Glomerular visceral epithelial cell (primary cell): ENCODE results near the gene ATP1B1.

Experiments used
- DNase-seq: peaks from one replicate; pipeline ENCODE4 v3.0.0-alpha.2; 2016; ENCODE audit errors: extremely low spot score

Gene ATP1B1

DNA sequence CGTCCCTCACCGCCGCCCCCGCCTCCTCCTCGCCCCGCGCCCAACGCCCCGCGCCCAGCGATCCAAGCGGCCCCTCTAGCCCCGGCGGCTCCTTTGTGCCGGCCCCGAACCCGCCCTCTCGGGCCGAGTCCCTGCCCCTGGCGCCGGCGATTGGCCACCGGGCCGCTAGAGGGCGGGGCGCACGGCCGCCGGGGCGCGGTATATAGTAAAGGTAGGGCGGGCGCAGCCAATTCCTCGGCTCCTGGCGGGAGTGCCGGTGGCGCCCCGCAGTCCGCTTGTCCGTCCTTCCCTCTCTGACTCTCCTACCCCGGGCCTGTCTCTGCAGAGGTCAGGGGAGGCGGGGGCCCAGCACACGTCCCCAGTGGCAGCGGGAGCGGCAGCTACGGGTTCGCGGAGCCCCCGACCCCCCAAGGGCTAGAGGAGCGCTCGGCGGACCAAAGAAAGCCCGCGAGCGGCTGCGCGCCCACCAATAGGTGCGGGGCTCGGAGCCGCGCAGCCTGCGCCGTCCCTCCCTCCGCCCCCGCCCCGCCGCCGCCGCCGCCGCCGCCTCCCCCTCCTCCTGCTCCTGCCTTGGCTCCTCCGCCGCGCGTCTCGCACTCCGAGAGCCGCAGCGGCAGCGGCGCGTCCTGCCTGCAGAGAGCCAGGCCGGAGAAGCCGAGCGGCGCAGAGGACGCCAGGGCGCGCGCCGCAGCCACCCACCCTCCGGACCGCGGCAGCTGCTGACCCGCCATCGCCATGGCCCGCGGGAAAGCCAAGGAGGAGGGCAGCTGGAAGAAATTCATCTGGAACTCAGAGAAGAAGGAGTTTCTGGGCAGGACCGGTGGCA, at the start of gene ATP1B1:
Gene ATP1B1 (plus strand): TSS at position 596 of the 826 bp plus-strand sequence. CDS start 140 bp downstream, at position 736.
- DNase-seq: peak; percentile 94

DNA sequence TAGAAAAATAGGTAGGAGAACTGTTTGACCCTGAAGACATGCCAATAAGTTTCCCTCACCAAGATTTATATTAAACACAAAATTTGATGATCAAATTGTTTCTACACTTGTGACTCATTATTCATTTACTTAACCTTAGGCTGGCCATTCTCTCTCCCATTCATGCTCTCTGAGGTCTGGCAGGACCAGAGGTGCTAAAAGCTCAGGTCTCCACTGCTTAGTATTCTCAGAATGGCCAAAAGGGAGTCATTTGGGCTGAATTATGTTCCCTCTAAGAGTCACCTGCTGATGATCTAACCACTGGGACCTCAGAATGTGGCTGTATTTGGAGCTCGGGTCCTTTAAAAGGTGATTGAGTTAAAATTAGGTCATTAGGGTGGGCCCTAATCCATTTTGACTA, 47.1 kb upstream of the ATP1B1 start:
- DNase-seq: no peak

DNA sequence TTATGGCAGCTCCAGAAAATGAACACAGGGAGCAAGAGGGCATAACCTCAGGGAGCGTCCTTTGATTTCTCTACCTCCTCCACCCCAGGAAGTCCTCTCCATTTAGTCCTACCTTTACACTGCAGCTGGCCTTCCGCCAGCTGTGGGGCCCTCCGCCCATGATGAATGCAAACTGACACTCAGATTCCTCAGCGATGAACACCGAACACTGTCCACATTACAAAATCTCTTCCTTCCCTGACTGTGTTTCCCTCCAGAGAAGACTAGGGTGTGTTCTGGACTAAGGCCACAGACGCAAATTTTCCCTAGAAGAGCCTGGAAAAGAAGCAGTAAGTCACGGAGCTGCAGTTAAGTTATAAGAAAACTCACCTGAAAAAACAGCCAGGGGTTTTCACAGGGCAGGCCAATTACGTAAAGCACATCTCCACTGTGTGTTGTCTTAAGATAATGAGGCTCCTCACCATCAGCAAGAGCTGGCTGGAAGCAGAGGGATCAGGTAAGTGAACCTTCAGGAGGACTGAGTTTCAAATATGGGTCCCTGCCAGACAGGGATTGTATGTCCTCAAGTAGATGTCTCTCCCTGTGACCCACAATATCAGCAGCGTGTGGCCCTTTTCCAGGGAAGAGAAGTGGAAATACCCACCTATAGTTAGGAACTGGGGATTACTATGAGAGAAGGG, 46.3 kb upstream of the ATP1B1 start:
- DNase-seq: peak; percentile 68

DNA sequence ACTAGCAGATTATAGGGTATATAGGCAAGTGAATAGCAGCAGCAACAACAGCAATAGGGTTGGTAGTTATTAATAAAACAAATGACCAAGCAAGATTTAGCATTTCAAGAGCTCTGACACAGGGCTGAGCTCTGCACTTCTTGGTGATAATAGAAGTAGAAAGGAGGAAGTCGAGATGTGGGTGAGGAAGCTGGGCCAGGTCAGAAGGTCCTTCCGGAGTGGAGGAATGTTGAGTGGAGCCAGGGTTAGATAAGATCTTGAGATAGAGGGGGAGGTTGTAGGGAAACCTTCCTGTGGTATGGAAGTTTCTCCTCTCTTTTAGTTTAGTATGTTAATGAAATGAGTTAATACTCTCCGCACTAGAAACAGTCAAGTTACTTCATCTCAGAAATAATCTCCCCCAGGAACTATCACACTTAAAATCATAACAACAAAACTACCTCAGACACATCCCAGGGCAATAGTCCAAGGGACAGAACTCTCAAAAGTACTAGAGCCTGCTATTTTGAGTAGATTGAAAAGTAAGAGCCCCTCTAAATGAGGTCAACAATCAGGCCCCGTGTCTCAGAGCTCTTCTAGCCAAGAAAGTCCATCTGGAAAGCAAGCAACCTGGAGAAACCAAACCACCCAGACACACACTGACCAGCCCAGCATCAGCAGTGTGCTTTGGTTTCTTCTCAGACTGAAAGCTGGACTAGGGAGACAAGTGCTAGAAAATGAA, 45.4 kb upstream of the ATP1B1 start:
- DNase-seq: no peak

DNA sequence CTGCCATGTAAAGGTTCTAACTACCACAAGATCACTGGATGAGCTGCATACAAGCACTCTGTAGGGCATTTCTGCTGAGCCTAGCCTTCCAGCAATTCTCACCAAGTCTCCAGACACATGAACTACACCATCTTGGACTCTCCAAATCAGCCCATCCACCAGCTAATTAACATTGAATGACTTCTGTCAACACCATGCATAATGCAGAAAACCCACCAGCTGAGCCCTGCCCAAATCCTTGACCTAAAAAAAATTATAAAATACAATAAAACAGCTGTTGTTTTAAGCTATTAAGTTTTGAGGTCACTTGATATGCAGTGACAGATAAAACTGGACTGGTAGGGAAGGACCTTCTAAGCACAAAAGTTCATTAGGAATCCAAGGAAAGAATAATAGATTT, 44.3 kb upstream of the ATP1B1 start:
- no peak for DNase-seq

DNA sequence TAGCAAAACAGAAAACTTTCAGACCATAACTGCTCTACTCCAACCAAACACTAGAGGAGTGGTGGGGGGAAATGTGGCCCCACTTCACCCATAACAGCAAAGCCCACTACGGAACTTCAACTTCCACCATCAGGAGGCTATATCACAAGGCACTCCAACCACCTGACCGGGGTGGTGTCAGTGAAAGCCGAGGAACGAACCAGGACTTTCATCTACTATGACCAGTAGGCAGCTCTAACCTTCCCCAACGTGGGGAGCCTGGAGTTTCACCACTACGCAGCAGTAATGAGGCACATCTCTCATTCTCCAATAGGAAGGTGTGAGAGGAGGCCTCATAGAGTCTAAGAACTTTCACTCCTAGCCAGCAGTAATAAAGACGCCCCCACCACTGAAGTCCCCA, 42.4 kb upstream of the ATP1B1 start:
- no peak for DNase-seq

DNA sequence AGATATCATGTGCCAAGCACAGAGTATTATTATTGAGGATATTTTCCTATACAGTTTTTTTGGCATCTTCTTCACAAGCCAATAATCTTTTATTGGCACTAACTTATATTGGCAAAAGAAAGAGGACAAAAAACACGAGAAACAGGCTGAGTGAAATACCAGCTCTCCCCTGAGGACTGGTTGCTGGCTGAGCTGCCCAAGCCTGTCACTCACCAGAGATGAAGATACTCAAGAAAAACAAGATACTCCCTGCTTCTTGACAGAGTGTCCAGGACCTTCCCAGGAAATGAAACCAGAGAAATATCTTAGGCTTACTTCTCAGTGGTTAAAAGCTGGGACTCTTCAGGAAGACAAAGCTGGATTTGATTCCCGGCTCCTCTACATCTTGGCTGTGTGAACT, 35.9 kb upstream of the ATP1B1 start:
- DNase-seq: no peak

DNA sequence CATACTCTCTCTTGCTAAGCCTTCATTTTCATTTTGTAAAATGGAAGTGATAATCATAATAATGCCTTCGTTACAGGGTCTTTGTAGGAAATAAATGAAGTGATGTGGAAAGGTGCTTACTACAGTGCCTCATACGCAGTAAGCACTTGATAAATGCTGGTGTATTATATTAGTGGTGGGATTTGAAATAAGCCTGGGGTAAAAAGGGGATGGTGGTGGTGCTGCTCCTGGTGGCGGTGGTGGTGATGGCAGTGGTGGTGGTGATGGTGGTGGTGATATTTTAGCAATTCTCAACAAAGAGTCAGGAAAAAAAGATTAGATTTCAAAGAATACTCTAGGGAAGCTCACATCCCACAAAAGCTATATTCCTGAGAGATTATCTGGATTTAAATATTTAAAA, 35.5 kb upstream of the ATP1B1 start:
- DNase-seq: no peak

DNA sequence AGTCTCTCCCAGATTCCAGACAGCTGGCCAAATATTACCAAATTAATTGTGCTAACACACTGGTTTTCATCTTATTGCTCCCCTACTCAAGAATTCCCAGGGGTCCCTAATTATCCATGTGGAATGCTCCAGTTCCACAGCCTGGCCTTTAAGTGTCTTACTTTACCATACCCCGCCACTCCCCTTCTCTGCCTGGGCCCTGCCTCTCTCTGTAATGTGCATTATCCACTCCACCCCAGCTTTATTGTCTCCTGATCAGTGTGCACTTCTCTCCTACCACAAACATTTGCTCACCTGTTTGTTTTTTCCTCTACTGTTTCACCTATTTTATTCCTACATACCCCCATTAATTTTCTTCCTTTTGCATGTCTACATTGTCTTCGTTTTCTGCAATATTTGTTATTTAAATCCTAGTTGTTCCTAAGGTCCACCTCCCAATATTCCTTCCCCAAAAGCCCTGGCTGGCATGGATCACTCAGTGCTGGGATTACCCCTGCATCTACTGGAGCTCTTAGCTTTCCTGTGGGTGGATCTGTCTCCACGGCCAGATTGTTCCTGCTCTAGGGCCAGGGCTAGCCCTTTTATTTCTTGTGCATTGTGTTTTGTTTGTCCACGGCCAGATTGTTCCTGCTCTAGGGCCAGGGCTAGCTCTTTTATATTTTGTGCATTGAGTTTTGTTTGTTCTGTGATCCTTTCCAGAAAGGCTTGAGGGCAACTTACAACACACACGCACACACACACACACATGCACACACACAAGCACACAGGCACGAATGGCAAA, 33.4 kb upstream of the ATP1B1 start:
- no peak for DNase-seq

DNA sequence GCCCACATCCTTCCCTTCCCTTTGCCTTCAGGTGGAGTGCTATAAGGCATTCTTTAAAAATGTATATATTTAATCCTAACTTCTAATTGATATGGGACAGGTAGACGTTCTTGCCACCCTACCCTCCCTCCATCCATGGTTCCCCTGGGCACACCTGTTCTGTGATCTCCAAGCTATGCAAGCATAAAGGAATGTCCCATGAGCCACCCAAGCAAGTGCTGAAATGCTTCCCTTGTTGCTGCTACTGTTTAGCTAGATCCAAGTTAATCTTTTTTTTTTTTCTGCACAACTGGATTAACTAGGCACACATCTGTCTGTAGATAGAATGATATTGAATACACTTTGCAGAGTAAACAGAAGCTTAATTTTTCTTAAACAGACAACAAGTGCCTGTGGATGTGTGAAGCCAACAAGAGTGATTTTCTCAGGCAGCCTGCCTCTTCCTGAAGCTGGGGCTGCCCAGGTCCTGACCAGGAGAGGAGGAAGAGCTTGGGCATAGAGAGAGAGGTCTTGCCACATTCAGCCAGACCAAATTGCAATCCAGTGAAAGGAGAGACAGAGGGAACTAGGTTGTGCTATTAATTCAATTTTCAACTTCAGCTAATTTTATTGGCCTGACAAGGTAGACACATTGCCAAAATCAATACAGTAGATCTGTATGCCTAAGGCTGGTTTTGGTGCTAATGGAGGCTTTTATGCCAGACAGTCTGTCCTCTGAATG, 28.2 kb upstream of the ATP1B1 start:
- no peak for DNase-seq

DNA sequence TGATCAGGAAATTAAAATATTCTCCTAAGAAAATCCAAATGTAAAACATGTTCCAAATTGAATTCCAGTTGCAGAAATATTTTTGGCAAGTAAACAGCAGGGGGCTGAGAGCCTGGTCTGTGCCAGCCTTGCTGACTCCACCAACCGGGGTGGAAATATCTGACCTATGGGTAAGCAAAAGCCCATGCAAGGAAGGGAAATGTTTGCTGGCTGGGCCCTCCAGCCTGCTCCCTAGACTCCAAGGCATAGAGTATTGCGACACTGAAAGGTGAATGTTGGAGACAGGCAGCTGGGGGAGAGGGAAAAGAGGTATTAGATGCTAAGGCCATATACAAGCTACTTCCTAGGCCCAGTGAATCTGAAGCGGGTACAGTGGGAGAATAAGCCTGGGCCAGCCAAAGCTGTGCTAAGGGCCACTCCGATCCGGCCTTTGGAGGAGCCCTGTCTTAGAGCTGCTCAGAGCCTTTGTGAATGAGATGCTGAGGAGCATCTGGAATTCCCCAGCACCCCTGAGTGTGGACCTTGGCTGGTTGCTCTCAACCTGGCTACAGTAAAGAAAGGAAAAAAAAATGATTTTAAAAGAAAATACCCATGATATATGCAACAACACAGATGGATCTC, 24.9 kb upstream of the ATP1B1 start:
- no peak for DNase-seq

DNA sequence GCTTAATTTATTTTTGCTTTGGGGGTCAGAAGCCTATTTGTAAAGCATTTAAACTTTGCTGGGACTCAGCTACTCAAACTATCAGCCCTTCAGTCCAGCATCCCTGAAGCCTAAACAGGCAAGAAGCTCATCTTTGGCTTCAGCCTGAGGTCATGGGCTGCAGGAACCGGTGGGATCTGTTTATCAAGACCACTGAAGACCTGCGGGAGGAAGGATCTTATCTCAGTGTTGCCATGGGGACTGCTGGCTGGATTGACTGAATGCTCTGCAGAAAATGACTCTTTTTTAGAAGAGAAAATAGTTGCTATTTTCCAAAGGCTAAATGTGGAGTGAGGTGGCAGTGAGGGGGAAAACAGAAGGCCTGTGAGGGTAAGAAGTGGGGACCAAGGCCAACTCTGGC, 20.6 kb upstream of the ATP1B1 start:
- DNase-seq: no peak

DNA sequence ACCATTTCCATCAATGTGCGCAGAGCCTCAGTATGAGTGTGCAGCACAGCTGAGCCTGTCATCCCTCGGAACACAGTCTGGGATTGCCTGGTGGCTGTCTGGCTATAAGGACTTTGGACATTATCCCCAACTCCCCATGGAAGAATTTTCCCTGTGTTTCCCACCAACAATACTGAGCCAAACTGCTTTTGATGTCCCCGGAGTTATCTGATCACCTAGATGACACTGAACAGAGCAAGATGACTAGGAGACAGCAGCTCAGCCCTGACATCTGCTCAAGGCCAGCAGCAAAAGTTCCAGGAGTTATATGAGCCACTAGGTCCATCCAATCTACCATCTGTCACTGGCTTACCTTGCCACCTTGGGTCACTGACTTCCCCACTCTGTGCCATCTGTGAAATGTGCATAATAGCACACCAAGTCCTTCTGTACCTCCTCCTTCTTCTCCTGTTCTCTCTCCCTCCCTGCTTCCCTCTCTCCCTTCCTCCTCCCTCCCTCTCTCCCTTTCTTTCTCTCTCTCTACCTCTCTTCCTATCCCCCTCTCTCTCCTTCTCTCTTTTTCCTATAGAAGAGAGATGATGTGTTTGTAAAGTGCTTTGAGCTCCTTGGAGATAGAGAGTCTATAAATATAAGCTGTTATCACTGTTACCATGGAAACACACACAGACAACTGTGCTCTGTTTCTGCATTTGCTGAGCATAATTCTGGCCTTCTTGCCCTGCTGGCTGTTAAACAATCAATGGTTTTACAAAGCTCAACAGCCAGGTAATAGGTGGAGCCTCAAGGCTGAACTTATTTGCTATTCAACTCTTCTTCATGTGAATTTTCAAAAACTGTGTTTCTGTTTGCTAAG, 19.7 kb upstream of the ATP1B1 start:
- no peak for DNase-seq

DNA sequence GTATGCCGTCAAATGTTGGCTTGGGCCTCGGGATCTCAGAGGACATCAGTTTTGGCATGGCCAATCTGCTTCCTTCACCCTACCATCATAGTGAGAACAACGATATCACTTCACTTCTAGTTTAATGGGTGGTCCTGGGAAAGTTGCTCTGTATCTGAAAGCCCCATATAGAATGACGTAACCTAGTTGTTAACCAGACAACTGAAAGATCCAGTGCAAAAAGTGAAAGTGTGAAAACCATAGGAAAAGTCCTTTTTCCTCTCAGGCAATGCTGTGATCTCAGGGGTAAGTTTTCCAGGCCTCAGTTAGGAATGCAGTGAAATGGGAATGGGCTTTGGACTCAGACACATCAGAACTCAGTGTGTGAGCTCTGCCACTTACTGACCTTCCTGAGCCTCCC, 18.6 kb upstream of the ATP1B1 start:
- DNase-seq: no peak

DNA sequence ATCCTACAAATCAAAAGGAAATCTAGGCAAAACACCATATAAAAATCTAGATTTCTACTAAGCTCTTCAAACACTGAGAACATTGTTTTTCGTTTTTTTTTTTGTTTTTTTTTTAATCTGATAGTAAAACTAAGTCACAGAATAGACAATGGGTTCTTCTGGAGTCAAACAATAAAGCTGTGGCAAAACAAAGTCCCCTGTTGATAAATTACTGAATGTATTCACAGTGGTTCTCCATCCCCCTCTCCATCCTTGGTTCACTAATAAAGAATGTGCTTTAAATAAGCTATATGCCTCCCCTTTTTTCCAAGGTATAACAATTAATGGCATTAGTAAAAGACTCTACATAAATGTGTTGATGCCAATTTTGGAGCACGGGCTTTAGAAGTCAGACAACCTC, 16.7 kb upstream of the ATP1B1 start:
- no peak for DNase-seq

DNA sequence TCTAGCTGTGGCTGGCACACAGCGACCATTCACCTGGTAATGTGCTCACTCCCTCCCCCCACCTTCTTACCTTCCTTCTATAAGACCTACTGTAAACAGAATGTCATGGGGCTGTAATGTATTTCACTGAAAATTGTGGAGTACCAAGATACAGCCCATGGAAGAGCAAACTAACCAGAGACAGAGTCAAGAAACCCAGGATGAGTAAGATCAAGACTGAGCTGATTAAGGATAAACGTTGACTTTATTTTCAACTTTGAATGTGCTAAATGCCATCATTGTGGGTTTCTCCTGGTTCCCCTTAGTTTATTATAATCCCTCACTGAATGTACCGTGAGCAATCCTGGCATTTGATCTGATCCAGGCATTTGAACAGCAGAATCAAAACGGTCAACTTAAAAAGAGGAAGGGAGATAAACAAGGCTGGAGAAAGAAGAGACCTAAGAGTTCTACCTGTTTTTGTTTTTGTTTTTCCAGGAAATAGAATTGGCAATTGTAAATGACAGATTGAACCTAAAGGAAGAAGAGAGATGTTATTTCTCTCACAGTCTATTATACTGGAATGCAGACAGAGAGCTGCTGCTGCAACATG, 16.1 kb upstream of the ATP1B1 start:
- no peak for DNase-seq

DNA sequence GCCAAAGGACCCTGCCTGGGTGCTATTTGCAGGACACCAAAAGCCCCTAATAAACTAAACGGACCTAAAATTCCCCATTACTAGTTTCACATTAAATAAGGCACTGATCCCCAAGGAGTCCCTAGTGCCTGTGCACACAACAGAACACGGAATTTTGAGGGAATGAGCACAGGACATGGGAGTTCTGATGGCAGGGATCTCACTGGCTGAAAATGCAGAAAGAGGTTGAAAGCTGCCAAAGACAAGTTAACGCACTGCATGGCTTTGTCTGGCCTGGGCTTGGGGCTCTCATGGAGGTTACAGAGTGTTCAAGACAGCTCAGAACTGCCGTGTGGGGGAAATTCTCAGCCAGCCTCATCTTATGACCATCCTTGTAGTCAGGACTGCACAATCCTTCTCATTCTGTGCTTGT, 15.6 kb upstream of the ATP1B1 start:
- DNase-seq: no peak

DNA sequence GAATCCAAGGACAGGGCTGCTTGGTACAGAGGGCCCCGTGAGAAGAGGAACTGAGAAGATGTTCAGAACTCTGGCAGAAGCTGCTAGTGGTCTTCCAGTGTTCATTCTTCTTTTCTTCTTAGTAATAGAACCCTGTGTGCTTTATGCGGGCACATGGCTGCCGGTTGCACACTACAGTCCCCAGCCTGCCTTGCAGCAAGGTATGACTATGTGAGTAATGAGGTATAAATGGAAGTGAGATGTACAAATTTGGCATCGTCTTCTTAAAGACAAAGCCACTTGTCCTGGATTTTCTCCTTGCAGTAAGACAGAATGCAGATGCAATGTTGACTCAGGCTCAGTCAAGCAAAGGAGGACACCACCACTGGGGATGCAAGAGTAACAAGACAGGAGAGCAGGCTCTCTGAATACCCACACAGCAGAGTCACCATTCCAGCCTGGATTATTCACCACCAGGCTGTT, 15.0 kb upstream of the ATP1B1 start:
- DNase-seq: peak; percentile 76

DNA sequence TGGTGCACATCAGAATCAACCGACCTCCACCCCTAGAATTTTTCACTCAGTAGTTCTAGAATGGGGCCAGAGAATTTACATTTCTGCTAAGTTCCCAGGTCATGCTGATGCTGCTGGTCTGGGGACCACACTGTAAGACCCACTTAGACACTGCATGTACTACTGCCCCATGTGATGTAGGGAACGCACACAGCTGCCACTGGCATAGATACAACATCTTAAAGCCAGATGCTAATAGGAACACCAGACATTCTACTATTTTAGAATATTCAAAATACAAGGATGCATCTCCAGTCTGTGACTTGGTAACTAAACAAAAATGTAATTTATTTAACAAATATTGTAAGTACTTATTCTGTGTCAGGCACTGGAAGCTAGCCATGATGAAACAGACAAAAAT, 14.1 kb upstream of the ATP1B1 start:
- no peak for DNase-seq
